Activated B cell treated with CpG ODN at 0.5 μM for 24 hours (primary cell): ENCODE measurements around the gene TNXB. TPM values are rescaled to one million over a fixed set of nuclear protein-coding genes. Genes with fewer than 3 reads are reported as not detected.
"Not testable (repeated sequence)": the region's sequence is repeated elsewhere in the genome, so short reads cannot be mapped to it uniquely, and the experiment has no call there.

Experiments used
- ATAC-seq: fragments of 200-7000 bp; cut with Tn5 transposase; one replicate; pipeline ENCODE4 v1.10.0; 2021; ENCODE audit warnings: low read depth, mild to moderate bottlenecking, moderate library complexity
- CTCF ChIA-PET: fragments of 350-600 bp; sonication (Branson Sonifier 250); formaldehyde crosslinking; loops from one replicate; lab custom pipeline; 2021; ENCODE audit warnings: antibody characterized with exemption; lab: Charles Lee
- POLR2A ChIA-PET: fragments of 350-600 bp; sonication (Branson Sonifier 250); formaldehyde crosslinking; loops from one replicate; lab custom pipeline; 2021; ENCODE audit warnings: antibody characterized with exemption; lab: Charles Lee
- DNase-seq: peaks from one replicate; pipeline ENCODE4 v3.0.0; 2022
- H3K27ac Mint-ChIP-seq: one replicate; pipeline ENCODE4 v1.8.0; 2020; ENCODE audit warnings: mixed read lengths
- H3K27me3 Mint-ChIP-seq: one replicate; pipeline ENCODE4 v1.8.0; 2021; ENCODE audit warnings: mixed read lengths
- H3K36me3 Mint-ChIP-seq: one replicate; pipeline ENCODE4 v1.8.0; 2021; ENCODE audit warnings: low read depth, mixed read lengths
- H3K4me1 Mint-ChIP-seq: one replicate; pipeline ENCODE4 v1.8.0; 2021; ENCODE audit warnings: mixed read lengths
- H3K4me3 Mint-ChIP-seq: one replicate; pipeline ENCODE4 v1.8.0; 2020; ENCODE audit warnings: mild to moderate bottlenecking, mixed read lengths
- H3K9me3 Mint-ChIP-seq: one replicate; pipeline ENCODE4 v1.8.0; 2020; ENCODE audit warnings: mixed read lengths
- CTCF ChIP-seq: fragments of 200-600 bp; IDR thresholded peaks from one replicate; pipeline ENCODE4 v1.8.0; 2022; ENCODE audit warnings: antibody characterized with exemption, mild to moderate bottlenecking
- intact Hi-C: fragments of 100-400 bp; cut with micrococcal nuclease; formaldehyde crosslinking; loops from one replicate; pipeline ENCODE4 v1.15.1; 2024
- total RNA-seq: library from RNA; stranded (reverse); gene quantifications from 2 replicates; pipeline ENCODE4 v1.2.3, GENCODE V29; 2022

Gene TNXB
- total RNA-seq, 1 donor from 2014 or later, result 12.4 TPM

- Mint-ChIP-seq H3K4me3 (no peak overlapping the region), H3K27ac (no peak overlapping the region), H3K9me3 (no peaks in the 10 kb centered on the region), H3K36me3 (no peaks in the 10 kb centered on the region), H3K4me1 (no peaks in the 10 kb centered on the region), H3K27me3 (peaks cover 4% of the 10 kb centered on the region)
- POLR2A ChIA-PET, result no interaction called here
- DNase-seq, result no peak
- no peak for TF ChIP-seq CTCF
- intact Hi-C loops, result no loop called here
- ATAC-seq, result no peak
- CTCF ChIA-PET, result no interaction called here
Observed at GRCh38 chr6:32068867-32069266, 40.3 kb downstream of the TNXB start.

- H3K36me3 Mint-ChIP-seq, DNase-seq, ATAC-seq, H3K9me3 Mint-ChIP-seq, H3K27me3 Mint-ChIP-seq, H3K27ac Mint-ChIP-seq, POLR2A ChIA-PET, CTCF ChIA-PET, H3K4me3 Mint-ChIP-seq, H3K4me1 Mint-ChIP-seq, intact Hi-C loops: not testable (repeated sequence)
Observed at GRCh38 chr6:32068315-32068714, 40.8 kb downstream of the TNXB start.

- intact Hi-C loops, H3K4me3 Mint-ChIP-seq, ATAC-seq, POLR2A ChIA-PET, H3K27me3 Mint-ChIP-seq, CTCF ChIA-PET, H3K4me1 Mint-ChIP-seq, H3K36me3 Mint-ChIP-seq, H3K9me3 Mint-ChIP-seq, H3K27ac Mint-ChIP-seq, DNase-seq: not testable (repeated sequence)
Observed at GRCh38 chr6:32067521-32067920, 41.6 kb downstream of the TNXB start.

GRCh38 chr6:32064706-32065105 lies 44.4 kb downstream of the TNXB start:
- ATAC-seq, result no peak
- DNase-seq, result no peak
- Mint-ChIP-seq H3K27ac (no peak overlapping the region), H3K9me3 (no peaks in the 10 kb centered on the region), H3K36me3 (no peaks in the 10 kb centered on the region), H3K4me1 (no peaks in the 10 kb centered on the region), H3K27me3 (peaks cover 2% of the 10 kb centered on the region), H3K4me3 (no peak overlapping the region)
- ChIA-PET CTCF (no interaction called here), POLR2A (interaction anchor here (0.9 kb wide), 1 partner anchor 16 kb away, joined by 3 read pairs; no protein-coding TSS in a partner anchor)
- intact Hi-C loops, result no loop called here
- TF ChIP-seq CTCF, result no peak

GRCh38 chr6:32060966-32061655 lies 48.0 kb downstream of the TNXB start:
- no peaks in the 10 kb centered on the region for H3K4me1 Mint-ChIP-seq
- no peak overlapping the region for H3K4me3 Mint-ChIP-seq
- no peaks in the 10 kb centered on the region for H3K9me3 Mint-ChIP-seq
- ATAC-seq (no peak), DNase-seq (no peak)
- no peak overlapping the region for H3K27ac Mint-ChIP-seq
- ChIA-PET POLR2A (interaction anchor here (0.6 kb wide), 1 partner anchor 508 kb away, joined by 6 read pairs; no protein-coding TSS in a partner anchor), CTCF (no interaction called here)
- H3K27me3 Mint-ChIP-seq, result peaks cover 13% of the 10 kb centered on the region
- intact Hi-C loops, result no loop called here
- no peaks in the 10 kb centered on the region for H3K36me3 Mint-ChIP-seq
- no peak for TF ChIP-seq CTCF

GRCh38 chr6:32058511-32058963 lies 50.6 kb downstream of the TNXB start:
- Mint-ChIP-seq H3K27me3 (peaks cover 17% of the 10 kb centered on the region), H3K9me3 (no peaks in the 10 kb centered on the region), H3K4me1 (no peaks in the 10 kb centered on the region), H3K4me3 (no peak overlapping the region), H3K27ac (no peak overlapping the region), H3K36me3 (no peaks in the 10 kb centered on the region)
- ATAC-seq (no peak), DNase-seq (no peak)
- CTCF ChIA-PET, result no interaction called here
- no peak for TF ChIP-seq CTCF
- intact Hi-C loops, result no loop called here
- POLR2A ChIA-PET, result no interaction called here
